ENCODE measurements around the gene RNF166.

- TF ChIP-seq, protein P1, sequence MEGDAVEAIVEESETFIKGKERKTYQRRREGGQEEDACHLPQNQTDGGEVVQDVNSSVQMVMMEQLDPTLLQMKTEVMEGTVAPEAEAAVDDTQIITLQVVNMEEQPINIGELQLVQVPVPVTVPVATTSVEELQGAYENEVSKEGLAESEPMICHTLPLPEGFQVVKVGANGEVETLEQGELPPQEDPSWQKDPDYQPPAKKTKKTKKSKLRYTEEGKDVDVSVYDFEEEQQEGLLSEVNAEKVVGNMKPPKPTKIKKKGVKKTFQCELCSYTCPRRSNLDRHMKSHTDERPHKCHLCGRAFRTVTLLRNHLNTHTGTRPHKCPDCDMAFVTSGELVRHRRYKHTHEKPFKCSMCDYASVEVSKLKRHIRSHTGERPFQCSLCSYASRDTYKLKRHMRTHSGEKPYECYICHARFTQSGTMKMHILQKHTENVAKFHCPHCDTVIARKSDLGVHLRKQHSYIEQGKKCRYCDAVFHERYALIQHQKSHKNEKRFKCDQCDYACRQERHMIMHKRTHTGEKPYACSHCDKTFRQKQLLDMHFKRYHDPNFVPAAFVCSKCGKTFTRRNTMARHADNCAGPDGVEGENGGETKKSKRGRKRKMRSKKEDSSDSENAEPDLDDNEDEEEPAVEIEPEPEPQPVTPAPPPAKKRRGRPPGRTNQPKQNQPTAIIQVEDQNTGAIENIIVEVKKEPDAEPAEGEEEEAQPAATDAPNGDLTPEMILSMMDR (IDR thresholded peaks at IDR 0.05) = no peak
- TF ChIP-seq EP300 (IDR thresholded peaks at IDR 0.05) (no peak), POLR2A (IDR thresholded peaks at IDR 0.05; ENCODE audit: low read depth) (no peak), POLR2AphosphoS5 (IDR thresholded peaks at IDR 0.05) (no peak)
Measured at GRCh38 chr16:88687254-88687576, 19.0 kb downstream of the RNF166 start.

All from esophagus muscularis mucosa (tissue), 4 donors.